ENCODE data around the gene ZBTB7C.

Gene ZBTB7C

GRCh38 chr18:48390641-48391040, 18.5 kb downstream of the ZBTB7C start:
- no peak for DNase-seq (ENCODE audit: low read depth)

GRCh38 chr18:48388478-48388877, 20.7 kb downstream of the ZBTB7C start:
- no peak for DNase-seq (ENCODE audit: low read depth)

GRCh38 chr18:48387300-48387699, 21.9 kb downstream of the ZBTB7C start:
- DNase-seq (ENCODE audit: low read depth) = no peak

DNA sequence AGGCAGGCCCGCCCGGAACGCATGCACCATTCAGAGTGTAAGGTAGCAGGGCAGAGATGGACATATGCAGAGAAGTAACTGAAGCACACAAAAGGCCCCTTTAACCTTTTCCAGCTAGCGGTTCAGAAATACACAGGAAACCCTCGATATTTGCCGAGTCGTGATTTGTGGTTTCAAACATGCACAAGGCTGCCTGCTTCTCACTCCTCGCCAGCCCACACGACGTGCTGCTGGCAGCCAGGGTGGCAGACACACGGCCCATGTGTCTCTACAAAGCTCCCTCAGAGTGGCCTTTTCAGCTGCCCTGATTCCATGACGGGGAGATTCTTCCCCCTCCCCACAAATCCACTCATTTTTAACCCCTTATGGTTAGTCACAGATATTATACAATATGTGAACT, 23.6 kb downstream of the ZBTB7C start:
- DNase-seq (ENCODE audit: low read depth) = no peak

DNA sequence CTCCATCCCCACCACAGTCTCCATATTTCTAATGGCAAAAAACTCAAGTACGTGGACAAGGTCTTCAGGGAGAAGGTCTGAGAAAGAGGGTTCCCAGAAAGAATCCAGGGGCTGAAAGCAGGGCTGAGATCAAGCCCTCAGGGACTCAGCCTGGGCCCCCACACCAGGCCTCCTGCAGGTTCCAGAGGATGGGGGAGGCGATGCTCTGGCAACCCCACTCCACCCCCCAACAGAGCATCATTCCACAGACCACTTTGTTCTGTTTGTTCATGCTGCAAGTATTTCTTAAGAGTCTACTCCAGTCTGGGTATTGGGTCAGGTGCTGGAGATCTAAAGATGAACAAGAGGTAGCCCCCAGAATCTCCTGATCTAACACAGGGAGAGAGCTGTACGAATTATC, 32.2 kb downstream of the ZBTB7C start:
- no peak for DNase-seq (ENCODE audit: low read depth)

DNA sequence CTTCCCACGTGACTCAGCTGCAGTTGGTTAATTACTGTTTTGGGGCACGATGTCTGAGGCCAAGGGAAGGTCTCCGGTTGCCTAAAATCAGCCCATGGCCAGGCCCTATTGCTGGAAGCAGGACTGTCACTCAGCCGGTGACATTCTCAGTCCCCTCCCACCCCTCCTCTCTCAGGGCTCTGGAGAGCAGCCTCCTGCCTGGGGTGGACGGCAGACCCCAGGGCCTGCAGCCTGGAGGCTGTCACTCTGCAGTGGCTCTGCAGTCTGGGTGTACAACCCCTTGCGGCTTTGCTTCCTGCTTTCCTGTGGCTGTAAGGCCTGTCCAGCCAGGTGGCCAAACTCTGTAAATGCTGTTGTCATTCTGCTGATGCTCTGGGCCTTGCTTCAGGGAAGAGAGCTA, 32.8 kb downstream of the ZBTB7C start:
- no peak for DNase-seq (ENCODE audit: low read depth)

GRCh38 chr18:48375150-48375800, 33.9 kb downstream of the ZBTB7C start:
- DNase-seq (ENCODE audit: low read depth) = no peak

- DNase-seq (ENCODE audit: low read depth) = no peak
These were observed 34.6 kb downstream of the ZBTB7C start for GRCh38 chr18:48374423-48375149.

DNA sequence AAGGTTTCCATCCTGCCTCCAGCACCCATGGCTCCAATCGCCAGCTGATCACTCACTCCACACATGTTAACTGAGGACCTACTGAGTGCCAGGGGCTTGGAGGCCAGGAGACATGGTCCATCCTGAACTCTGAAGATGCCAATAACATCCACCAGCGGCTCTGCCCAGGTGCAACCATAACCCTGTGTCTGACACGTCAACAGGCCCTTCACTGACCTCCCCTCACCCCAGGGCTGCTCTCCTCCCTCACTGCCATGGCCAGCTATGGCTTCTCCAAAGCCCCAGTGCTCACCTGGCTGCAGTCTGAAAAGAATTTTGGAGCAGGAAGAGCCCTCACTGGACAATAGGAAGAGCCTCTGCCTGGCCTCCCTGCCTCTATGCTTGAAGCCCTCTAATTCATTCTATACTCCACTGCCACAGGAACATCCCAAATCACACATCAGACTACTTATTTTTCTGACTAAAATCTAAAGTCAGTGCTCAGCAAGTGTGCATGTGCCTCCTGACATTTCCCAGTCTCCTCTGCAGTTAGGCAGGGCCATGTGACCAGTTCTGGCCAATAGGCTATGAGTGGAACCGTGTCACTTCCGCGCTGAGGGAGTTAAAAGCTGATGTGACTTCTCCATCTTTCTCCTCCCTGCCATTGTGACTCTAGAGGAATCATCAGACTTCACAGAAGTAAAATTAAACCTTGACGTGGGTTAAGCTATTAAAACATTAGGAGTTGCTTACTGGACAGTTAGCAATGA, 37.2 kb downstream of the ZBTB7C start:
- DNase-seq (ENCODE audit: low read depth) = no peak

DNA sequence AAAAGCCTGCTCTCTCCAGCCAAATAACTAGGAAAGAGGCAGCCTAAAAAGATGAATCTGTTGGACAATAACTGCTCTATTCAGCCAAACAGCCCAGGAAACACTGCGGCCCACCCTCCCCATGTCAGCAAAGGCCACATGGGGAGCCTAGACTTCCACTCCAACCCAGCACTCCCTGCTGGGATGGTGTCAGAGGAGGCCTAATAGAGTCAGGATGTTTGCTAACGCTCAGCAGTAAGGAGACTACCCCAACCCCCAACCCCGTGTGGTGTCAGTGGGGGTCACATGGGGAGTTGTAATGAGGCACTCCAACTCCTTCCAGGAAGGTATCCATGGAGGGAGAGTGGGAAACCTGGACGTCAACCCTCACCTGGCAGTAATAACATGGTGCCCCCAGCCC, 41.6 kb downstream of the ZBTB7C start:
- DNase-seq (ENCODE audit: low read depth) = no peak

DNA sequence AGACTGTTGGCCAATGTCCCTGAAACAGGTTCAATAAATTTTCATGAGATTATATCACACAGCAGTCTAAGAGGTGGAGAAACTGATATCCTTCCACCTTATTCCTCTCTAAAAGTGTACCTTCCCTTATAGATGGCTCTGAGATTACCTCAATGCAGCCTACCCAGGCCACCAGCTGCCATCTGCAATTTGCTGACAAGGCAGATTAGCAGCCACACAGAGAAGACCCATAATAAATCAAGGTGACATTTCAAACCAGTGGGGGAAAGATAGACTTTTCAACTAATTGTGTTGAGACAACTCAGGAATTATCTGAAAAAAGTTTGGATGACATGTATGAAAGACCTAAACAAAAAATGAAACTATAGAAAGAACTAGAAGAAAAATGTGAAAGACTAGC, 43.2 kb downstream of the ZBTB7C start:
- DNase-seq (ENCODE audit: low read depth) = no peak

DNA sequence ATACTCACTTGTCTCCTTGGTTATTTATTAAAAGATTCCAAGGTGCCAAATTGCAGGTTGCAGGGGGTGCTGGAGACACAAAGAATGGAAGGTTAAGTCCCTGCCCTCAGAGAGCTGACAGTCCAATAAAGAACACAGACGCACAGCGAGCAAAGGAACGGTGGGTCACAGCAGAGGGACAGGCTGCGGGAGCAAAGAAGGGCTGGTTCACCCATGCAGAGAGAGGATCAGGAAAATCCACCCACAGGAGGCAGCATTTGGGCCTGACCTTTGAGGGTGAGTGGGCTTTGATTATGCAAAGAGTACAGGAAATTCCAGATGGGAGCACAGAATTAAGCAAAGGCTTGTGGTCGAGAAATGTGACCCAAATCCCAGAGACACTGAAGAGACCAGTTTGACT, 45.0 kb downstream of the ZBTB7C start:
- no peak for DNase-seq (ENCODE audit: low read depth)

GRCh38 chr18:48363175-48363574, 46.0 kb downstream of the ZBTB7C start:
- DNase-seq (ENCODE audit: low read depth) = no peak

DNA sequence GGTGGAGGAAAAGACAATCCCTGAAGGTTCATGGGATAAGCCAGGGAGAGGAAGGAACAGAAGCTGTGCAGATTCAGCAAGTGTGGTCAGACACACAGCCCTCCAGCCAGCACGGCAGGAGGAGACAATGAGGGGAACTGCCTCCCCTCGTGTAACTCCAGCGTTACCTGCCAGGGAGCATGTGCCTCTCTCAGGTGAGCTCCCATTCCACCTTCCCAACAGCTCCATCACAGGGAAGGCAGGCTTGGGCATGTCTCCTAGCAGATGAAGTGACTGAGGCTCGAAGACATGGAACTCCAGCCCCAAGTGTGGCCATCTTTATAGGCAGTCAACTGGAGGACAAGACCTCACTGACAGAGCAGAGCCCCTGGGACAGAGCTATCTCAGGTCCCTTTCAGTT, 47.4 kb downstream of the ZBTB7C start:
- no peak for DNase-seq (ENCODE audit: low read depth)

GRCh38 chr18:48360376-48361021, 48.7 kb downstream of the ZBTB7C start:
- no peak for DNase-seq (ENCODE audit: low read depth)

DNA sequence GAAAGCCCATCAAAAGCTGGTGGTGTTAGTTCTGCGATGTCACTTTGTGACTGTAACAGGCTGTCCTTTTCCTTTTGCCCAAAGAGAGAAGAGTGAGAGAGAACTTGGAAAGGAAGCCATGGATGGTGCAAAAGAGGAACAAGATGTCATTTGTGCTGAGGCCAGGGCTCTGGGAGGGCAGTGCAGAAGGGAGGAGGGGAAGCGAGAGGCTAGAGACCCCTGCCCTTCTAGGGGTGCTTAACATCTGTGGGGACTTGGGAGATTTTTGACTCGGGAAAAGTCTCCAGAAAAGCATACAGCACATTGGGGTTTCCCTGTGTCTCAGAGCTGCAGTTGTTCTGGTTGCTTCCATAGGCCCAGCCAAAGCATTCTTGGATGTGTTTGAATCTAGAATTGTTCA, 49.6 kb downstream of the ZBTB7C start:
- no peak for DNase-seq (ENCODE audit: low read depth)

- DNase-seq (ENCODE audit: low read depth) = no peak
These were observed 50.3 kb downstream of the ZBTB7C start for GRCh38 chr18:48358868-48359267.

- no peak for DNase-seq (ENCODE audit: low read depth)
These were observed 52.1 kb downstream of the ZBTB7C start for GRCh38 chr18:48356909-48357631.

DNA sequence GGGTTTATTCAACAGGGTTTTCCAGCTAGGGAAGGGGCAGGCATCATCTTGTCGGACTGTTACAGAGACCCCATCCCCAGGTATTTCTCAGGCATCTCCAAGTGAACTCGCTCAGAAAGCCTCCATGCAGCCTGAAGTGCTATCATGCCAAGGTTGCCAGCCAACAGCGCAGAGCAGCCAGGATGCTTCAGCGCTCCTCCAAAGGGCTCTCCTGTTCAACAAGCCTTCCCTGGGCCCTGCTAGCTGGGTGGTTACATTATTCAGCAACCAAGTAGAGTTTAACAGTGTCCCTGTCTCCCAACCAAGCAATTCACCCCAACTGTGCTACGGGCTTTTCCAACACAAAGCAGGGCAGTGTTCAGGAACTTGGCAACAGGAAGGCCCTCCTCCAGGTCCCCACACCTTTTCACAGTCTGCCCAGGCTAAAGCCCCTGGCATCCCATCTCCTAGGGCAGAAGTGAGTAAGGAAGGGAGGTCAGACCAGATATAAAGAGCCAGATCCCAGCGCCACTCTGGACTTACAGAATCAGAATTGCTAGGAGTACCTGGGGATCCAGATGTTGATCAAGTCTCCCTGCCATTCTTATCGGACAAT, 52.9 kb downstream of the ZBTB7C start:
- DNase-seq (ENCODE audit: low read depth) = no peak

DNA sequence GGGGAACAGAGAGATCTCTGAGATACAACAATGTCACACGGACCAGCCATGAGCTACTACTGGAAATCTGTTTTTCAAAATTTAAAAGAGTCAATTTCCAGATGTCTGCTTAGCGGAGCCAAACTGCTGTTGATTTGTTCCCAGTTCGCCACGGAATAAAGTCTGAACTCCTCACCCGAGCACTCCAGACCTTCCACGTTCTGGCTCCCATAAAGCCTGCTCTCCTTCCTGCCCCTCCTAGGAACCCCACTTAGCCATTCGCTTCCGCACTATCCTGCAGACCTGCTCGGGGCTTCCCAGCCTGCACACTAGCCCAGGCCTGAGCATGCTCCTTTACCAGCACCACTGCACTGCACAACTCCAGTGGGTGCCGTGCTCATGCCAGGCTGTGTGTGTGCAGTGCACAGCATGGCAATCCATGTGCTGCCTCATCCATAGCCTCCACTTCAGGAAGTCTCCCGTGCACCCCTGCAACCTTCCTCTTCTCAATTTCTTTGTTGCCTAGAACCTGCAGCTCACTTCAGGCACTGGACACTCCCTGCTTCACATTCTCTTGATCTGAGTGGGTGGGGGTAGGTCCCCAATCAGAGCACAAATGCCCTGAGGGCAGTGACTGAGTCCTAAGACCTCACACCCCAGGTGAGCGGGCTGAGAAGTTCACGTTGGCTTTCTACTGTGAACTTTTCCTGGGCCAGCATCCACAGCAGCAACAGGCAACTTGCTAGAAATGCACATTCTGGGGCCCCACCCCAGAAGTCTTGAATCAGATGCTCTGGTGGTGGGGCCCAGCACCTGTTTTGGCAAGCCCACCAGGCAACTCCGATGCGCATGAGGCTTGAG, 53.7 kb downstream of the ZBTB7C start:
- no peak for DNase-seq (ENCODE audit: low read depth)

All from activated T-helper 9 cell treated with anti-CD3 and anti-CD28 coated beads, Interleukin-2, amount 50 U/mL, for 16 hours (primary cell).